GM04503 (cell line): ENCODE measurements around the gene CHRNA5.
A peak's percentile ranks its signal among the peaks of the same experiment; 100 is the strongest.
"Not testable (repeated sequence)": the region's sequence is repeated elsewhere in the genome, so short reads cannot be mapped to it uniquely, and the experiment has no call there.

Experiments
- DNase-seq: peaks from one replicate; pipeline ENCODE4 v3.0.0-alpha.2; 2012; ENCODE audit warnings: low read depth

CHRNA5 gene

DNA sequence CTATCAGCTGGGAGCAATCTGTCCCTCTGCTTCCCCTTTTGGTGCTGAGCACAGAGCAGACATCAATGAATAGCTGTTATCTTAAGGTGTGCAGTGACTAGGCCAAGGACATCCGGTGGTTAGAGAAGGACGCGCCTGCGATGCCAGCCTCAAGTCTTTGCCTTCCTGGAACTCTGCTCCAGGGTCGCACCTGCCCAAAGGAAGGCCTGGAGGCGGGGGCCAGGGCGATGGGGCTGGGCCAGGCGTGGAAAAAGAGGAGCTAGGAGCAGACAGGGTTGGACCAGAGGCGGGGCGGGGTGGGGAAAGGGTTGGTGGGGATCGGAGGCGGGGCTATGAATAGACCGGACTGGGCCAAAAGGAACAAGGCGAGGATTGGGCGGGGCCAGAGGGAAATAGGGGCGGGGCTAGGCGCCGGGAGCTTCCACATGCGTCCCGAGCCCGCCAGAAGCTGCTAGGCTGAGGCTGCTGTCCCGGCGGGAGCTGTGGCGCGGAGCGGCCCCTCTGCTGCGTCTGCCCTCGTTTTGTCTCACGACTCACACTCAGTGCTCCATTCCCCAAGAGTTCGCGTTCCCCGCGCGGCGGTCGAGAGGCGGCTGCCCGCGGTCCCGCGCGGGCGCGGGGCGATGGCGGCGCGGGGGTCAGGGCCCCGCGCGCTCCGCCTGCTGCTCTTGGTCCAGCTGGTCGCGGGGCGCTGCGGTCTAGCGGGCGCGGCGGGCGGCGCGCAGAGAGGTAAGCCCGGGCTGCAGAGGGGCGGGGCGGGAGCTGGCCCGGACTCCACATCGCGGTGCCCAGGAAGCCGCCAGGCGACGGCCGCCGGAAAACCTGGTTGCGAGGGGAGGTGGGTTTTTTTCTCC, at the start of gene CHRNA5:
CHRNA5 (plus strand) TSS at position 424 of the 854 bp plus-strand sequence; CDS start at position 624, 200 bp downstream.
- no peak for DNase-seq

- not testable (repeated sequence) for DNase-seq
Observed at GRCh38 chr15:78520035-78520434, 45.3 kb upstream of the CHRNA5 start.

DNA sequence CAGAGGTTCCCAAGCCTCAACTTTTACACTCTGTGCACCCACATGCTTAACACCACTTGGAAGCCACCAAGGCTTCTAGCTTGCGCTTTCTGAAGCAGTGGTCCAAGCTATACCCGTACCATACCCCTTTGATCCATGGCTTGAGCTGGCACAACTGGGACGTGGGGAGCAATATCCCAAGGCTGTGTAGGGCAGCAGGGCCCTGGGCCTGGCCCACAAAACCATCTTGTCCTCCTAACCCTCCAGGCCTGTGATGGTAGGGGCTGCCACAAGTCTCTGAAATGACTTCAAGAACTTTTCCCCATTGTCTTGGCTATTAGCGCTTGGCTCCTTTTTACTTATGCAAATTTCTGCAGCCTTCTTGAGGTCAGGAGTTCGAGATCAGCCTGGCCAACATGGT, 41.1 kb upstream of the CHRNA5 start:
- no peak for DNase-seq

DNA sequence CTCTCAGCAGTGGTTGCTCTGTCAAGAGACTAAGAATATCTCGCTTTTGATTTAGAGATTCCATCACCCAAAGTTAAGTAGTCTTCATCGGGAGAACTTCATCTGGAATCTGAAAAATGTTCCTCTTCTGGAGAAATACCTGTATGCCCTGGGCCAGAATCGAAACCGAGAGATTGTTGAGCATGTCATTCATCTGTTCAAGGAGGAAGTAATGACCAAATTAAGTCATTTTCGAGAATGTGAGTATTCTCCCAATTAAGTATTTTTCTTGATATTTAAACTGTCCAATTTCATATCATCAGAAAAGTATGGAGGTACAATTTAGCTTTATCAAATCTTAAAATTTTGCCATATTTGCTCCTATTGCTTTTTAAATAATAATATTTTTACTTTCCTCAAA, 38.0 kb upstream of the CHRNA5 start:
- no peak for DNase-seq

DNA sequence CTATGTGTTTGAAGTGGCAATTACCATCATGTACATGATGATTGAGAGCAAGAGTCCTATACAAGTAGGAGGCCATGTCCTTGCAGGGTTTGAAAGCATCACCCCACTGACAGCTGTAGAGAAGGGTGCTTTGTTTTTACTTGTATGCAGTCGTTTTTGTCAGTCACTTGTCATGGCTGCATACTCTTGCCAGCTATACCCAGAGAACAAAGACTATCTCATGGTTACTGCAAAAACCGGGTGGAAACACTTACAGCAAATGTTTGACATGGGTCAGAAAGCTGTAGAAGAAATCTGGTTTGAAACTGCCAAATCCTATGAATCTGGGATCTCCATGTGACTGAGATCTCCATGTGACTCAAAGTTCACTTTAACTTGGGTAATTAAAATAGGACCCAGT, 32.0 kb upstream of the CHRNA5 start:
- DNase-seq: no peak

DNA sequence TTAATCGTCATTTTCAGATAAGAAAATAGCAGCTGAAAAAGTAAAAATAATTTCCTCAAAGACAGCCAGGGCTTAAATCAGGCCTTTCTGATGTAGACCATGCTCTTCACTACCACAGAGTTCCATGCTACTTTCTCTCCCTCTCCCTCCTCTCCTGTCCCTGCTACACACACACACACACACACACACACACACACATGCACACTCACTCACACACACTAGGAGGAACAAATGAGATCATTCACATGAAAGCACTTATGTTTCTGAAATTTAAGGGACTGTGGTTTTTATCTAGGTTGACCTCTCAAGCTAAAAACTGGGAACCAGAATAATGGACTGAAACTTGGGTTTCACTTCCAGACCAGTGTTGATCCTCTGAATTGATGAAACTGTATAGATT, 29.2 kb upstream of the CHRNA5 start:
- no peak for DNase-seq

GRCh38 chr15:78537266-78537905, 27.9 kb upstream of the CHRNA5 start:
- DNase-seq: no peak

DNA sequence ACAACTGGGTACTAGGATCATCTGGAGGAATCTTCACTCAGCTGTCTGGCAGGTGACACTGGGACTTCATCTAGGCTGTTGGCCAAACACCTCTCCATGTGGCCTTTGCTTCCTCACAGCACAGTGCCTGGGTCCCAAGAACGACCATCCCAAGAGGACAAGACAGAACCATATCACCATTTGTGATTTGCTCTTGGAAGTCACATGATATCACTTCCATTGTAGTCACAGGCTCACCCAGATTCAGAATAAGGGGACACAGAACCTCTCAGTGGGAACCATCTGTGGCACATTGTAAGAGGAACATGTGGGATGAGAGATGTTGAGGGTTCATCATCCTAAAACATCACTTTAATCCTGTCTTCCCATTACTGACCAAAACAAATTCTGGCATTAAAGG, 27.0 kb upstream of the CHRNA5 start:
- no peak for DNase-seq

DNA sequence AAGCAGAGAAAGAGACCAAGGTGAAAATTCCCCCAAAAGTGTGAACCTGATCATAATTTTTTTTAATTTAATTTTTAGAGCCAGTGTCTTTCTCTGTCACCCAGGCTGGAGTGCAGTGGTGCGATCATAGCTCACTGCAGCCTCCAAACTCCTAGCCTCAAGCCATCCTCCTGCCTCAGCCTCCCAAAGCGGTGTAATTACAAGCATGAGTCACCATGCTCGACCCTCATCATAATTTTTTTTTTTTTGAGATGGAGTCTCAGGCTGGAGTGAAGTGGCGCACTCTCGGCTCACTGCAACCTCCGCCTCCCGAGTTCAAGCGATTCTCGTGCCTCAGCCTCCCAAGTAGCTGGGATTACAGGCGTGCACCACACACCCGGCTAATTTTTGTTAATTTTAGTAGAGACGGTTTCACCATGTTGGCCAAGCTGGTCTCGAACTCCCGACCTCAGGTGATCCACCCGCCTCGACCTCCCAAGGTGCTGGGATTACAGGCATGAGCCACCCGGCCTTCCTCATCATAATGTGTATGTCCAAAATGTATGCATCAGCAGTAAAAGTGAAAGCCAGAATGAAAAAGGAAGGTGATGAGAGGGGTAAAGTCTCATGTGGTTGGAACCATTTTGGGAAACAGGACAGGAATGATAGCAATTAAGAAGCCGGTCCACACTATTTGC, 25.7 kb upstream of the CHRNA5 start:
- DNase-seq: not testable (repeated sequence)

- peak; percentile 29 for DNase-seq
Observed at GRCh38 chr15:78540141-78540870, 25.0 kb upstream of the CHRNA5 start, which contains the start of gene PSMA4. Gene PSMA4 (plus strand): TSS chr15:78540444. CDS start chr15:78541928, 1,484 bp downstream.

DNA sequence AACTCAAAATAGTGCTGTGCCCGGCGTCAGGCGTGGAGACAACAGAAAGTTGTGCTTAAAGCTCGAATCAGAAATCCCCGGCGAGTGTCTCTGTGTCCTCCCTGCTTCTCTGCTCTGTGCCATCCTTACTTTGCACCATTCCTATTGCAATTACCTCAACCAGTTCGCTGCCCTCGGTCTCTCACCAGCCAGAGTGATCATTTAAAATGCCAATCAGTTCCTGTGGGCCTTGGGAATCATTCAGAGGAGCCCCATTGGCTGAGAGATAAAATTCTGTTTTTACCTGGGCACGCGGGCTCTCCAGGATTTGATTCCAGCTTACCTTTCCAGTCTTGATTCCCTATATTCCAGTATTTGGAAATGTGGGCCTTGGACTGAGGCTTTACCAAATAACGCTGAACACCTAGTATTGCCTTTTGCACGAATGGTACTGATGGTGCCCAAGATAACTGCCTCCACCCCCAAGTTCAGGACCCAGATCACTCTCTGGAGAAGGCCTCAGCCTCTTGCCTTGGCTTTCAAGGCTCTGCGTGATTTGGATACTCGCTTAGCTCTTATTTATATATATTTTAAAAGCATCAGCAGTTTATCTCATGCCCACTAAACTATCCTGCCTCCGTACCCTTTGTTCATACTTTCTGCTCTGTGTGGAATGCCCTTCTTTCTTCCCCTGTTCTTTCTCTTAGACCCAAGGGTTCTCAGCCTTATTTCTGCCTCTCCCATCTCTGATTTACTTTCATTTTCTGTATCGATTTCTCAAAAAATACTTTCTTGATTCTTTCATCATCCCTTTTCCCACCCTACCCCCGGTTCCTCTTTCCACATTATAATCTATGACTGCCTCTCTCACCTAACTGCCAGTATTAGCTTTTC, 24.2 kb upstream of the CHRNA5 start:
- DNase-seq: no peak

GRCh38 chr15:78541744-78542034, 23.6 kb upstream of the CHRNA5 start:
- no peak for DNase-seq

DNA sequence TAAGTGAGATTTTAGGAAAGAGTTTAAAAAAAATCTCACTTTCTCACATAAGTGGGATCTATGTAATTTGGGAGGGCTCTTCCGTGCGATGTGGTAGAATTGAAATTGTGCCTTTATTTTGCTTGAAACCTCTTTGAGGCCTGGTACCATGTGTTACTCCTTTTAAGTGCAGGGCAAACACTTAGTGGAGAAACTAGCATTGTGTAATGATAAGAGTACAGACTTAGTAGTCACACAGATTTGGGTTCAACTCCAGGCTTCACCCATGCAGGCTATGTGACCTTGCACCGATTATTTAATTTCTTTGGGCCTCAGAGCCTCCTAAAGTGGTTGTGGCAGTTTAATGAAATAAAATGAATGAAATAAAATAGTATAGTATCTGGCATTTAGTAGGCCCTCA, 22.7 kb upstream of the CHRNA5 start:
- no peak for DNase-seq

DNA sequence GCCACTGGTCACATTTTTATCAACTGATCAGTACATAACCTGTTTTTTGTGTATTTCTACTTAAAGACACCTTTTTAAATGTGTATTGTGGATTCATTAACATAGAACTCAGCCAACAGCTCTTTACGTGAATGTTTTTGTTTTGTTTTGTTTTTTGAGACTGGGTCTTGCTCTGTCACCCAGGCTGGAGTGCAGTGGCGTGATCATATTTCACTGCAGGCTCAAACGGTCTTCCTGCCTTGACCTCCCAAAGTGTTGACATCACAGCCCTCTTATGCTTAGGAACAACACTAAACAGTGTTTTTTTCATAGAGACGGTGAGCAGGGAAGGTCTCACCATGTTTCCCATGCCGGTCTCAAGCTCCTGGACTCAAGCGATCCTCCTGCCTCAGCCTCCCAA, 15.1 kb upstream of the CHRNA5 start:
- no peak for DNase-seq

GRCh38 chr15:78550815-78551214, 14.5 kb upstream of the CHRNA5 start:
- DNase-seq: no peak

DNA sequence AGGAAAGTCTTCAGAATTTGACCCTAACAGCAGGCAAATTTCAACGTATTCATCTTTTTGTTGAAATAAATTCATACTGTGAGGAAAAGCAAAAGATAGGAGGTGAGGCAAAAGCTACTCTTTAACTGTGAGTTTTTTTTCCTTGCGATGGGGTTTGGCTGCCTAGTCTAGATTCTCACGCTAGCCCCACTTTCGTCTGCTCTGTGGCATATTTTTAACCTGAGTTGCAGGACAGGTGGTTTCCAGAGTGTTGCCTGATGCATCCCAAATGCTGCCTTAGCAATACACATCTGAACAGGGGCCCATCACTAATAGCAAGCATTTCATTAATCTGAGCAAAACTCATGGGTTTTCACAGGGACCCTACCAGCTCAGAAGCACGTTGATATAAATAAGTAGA, 13.4 kb upstream of the CHRNA5 start:
- DNase-seq: no peak

GRCh38 chr15:78552597-78552996, 12.7 kb upstream of the CHRNA5 start:
- no peak for DNase-seq

DNA sequence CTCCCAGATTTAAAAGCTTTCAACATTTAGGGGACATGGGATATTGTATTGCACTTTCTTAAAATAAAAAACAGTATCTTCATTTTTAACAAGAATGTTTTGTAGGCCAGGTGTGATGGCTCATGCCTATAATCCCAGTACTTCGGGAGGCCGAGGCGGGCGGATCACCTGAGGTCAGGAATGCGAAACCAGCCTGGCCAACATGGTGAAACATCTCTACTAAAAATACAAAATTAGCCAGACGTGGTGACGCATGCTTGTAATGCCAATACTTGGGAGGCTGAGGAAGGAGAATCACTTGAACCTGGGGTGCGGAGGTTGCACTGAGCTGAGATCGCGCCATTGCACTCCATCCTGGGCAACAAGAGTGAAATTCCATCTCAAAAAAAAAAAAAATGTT, 5.1 kb upstream of the CHRNA5 start:
- not testable (repeated sequence) for DNase-seq

DNA sequence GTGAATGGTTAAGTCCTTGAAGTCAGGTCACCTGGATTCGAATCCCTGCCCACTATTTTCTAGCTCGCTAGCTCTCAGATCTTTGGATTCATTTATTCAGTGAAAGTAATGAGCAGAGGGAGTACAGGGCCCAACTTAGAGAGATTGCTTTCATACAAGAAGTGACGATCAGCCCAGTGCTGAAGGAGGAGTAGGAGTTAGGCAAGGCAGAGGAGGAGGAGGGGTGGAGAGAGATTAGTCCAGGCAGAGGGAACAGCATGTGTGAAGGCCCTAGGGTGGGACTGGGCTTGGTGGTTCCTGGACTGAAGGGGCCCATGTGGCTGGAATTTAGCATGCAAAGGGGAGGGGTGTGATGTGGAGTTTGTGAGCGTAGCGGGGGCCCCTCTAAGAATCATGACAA, 3.8 kb upstream of the CHRNA5 start:
- no peak for DNase-seq

DNA sequence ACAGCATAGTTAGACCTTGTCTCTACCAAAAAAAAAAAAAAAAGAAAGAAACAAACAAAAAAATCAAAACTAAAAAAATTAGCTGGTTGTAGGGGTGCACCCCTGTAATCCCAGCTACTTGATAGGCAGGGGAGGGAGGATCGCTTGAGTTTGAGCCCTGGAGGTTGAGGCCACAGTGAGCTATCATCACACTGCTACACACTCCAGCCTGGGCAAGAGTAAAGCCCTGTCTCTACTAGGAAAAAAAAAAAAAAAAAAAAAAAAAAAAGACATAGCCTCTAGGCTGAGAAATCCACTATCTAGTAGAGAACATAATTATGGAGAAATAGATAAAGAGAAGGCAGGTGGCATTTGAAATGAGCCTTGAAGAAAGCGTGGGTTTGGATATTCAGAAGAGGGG, 2.2 kb upstream of the CHRNA5 start:
- DNase-seq: no peak

GRCh38 chr15:78564743-78565096, 600 bp upstream of the CHRNA5 start:
- no peak for DNase-seq
